HT-29 (cell line): Measurements from ENCODE around the gene CDHR4. TPM values are rescaled to one million over a fixed set of nuclear protein-coding genes. Genes with fewer than 3 reads are reported as not detected.
"Not testable (repeated sequence)": the region's sequence is repeated elsewhere in the genome, so short reads cannot be mapped to it uniquely, and the experiment has no call there.

Experiments used
- DNase-seq: peaks from one replicate; pipeline ENCODE4 v3.0.0-alpha.2; 2015; ENCODE audit warnings: low spot score
- total RNA-seq: library from RNA; depleted of rRNA; stranded (reverse); fragments of >200 nt; shearing (Covaris generic); gene quantifications from 2 replicates; pipeline ENCODE4 v1.2.3, GENCODE V29; 2014

CDHR4 gene
- total RNA-seq, 1 experiment from 2014 or later = 0.15 TPM

- DNase-seq = not testable (repeated sequence)
These were observed 18.7 kb downstream of the CDHR4 start for GRCh38 chr3:49780975-49781365.

DNA sequence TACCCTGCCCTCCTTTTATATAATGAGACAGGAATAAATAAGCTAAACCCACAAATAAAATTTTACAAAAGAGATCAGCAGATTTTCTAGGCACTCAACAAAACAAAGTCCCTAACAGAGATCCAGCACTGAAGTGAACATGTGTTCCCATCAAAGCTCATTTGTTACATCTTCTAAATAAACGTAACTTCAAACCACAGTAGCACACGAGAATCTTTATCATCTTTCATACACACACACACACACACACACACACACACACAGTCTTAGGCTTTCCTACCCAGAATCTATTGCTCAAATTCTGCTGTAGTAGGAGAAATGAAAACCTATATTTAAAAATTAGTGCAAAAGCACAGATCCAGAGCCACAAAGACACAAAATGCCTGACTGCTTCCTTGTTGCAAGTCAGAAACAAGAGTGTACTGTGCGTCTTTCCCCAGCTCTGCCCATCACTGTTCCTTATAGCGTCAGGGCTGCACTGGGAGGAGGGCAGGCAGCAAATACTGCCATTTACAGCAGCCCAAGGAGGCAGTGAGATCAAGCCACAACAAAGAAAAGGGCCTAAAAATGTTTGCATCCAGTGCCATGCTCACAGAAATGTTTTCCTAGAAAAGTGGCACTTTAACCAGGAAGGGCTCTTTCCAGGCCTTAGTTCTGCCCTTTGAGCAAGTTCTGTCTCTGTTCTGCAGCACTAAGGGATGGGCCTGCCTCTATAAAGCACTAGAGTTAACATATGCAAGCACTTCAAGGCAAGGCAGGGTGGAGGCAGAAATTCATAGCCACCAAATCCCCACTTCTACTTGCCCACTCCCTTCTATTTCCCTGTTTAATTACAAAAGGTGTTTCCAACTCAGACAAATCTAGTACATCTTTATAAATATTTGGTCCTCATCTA lies 19.3 kb downstream of the CDHR4 start:
- DNase-seq = no peak

- DNase-seq = no peak
These were observed 20.2 kb downstream of the CDHR4 start for GRCh38 chr3:49779358-49780079.

- DNase-seq = not testable (repeated sequence)
These were observed 23.6 kb downstream of the CDHR4 start for GRCh38 chr3:49776101-49776500.

DNA sequence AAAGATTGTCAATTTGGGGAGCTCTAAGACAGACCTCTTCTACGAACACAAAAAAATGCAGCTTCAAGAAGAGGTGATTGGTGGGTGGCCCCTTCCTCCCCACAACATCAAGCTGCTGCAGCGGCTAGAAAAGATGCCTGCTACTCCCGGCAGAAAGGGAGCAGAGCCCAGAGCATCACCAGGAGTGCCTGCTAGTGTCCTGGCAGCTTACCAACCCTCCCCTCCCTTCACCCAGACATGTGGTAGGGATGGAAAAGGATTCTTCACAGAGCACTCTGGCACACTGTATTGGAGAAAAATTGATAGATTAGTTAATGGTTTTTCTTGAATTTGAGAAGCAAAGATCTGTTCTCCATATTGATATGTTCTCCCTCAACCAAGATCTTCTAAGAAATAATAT lies 24.1 kb downstream of the CDHR4 start:
- DNase-seq = no peak

DNA sequence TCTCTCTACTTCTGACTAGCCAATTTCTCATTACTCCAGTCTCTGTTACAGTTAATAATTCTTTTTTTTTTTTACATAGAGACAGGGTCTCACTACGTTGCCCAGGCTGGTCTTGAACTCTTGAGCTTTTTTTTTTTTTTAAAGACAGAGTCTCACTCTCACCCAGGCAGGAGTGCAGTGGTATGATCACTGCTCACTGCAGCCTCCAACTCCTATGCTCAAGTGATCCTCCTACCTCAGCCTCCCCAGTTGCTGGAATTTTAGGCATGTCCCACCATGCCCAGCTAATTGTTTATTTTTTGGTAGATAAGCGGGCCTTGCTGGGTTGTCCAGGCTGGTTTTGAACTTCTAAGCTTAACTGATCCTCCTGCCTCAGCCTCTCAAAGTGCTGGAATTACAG lies 27.0 kb downstream of the CDHR4 start:
- DNase-seq = no peak

DNA sequence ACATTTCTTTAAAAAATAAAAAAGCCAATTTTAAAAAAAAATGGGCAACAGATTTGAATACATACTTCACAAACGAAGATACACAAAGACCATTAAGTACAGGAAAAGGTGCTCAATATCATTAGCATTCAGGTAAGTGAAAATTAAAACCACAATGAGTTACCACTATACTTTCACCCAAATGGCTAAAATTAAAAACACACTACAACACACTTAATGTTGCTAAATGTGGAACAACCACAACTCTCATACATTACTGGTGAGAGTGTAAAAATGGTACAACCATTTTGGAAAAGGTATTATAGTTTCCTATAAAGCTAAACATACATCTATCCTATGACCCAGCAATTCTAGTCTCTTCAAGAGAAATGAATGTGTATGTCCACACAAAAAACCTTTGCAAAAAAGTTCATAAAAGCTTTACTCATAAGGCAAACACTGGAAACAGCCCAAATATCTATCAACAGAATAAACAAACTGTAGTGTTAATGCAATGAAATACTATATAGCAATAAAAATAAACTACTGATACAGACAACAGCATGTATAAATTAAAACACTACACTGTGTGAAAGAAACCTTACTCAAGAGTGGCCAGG lies 28.2 kb downstream of the CDHR4 start:
- no peak for DNase-seq

DNA sequence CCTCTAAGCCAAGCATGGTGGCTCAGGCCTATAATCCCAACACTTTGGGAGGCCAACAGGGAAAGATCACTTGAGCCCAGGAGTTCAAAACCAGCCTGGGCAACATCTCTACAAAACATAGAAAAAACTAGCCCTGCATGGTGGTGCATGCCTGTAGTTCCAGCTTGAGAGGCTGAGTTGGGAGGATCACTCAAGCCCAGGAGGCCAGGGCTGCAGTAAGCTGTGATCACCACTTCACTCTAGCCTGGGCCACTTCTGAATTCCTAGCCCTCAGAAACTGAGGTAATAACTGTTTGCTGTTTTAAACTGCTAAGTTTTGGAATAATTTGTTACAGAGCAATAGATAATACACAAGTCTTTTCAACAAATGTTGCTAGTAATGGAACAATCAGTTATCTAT lies 29.7 kb downstream of the CDHR4 start:
- no peak for DNase-seq

DNA sequence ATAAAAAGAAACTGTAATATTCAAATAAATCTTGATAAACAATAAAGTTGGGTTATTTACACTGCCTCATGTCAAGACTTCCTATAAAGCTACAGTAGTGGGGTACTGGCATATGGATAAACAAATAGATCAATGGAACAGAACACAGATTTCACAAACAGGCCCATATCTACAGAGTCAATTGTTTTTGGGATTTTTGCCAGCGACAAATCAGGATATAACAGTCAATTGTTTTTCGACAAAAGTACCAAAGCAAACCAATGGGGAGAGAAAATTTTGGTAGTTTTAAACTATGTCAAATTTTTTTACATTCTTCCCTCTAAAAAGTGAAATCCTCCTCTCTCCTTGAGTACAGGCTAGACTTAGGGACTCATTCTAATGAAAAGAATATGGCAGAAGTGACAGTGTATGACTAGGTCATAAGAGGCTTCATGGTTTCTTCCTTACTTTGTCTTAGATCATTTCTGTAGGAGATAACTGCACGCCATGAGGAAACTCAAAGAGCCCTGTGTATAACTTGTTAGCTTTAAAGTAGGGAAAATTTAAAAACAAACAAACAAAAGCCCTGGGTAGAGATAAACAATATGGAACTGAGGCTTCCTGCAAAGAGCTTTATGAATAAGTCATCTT lies 30.3 kb downstream of the CDHR4 start:
- DNase-seq = no peak

DNA sequence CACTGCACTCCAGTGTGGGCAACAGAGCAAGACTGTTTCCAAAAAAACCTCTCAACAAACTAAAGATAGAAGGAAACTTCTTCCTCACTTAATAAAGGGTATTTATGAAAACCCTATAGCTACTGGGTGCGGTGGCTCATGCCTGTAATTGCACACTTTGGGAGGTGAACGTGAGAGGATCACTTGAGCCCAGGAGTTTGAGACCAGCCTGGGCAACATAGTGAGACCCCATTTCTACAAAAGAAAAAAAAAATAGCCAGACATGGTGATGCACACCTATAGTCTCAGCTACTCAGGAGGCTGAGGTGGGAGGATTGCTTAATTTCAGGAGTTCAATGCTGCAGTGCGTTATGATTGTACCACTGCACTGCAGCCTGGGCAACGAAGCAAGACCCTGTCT lies 35.7 kb downstream of the CDHR4 start:
- no peak for DNase-seq

DNA sequence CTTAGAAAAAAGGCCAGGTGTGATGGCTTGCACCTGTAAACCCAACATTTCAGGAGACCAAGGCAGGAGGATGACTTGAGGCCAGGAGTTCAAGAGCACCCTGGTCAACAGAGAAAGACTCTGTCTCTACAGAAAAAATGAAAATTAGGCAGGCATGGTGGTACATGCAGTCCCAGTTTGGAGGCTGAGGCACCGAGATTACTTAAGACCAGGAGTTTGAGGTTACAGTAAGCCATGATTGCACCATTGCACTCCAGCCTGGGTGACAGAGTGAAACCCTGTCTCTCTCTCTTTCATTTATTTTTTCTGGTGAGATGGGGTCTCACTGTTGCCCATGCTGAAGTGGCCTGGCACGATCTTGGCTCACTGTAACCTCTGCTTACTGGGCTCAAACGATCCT lies 38.0 kb downstream of the CDHR4 start:
- no peak for DNase-seq

DNA sequence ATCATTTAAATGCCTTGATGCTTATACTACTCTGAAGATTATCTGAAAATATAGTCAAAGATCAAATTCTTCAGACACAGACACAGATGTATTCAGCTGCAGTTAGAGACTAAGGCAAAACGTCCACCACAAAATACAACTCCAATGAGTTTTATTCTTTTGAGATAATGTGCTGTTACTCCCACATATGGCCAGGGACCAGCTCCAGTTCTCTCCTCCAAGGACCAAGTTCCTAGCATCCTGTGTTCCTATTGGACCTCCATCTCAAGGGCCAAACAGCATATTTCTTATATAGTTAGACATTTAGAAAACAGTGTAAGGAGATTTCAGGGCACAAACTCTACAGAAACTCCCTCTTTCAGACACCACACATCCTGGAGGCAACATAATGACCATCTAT lies 40.4 kb downstream of the CDHR4 start:
- no peak for DNase-seq

DNA sequence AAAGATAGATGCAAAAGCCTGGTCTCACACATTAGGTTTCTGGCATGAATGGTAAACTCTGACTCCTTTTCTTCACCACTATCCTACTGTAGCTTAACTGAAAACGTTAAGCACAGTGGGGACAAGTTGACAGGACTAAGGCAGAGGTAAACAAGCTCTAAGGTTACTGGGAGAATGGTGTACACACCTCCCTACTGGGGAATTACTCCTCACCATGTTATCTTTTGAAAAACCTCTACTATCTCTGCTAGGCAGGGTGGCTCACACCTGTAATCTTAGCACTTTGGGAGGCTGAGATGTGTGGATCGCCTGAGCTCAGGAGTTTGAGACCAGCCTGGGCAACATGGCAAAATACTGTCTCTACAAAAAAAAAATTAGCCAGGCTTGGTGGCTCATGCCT lies 42.5 kb downstream of the CDHR4 start:
- no peak for DNase-seq

GRCh38 chr3:49756036-49756435 lies 43.6 kb downstream of the CDHR4 start:
- no peak for DNase-seq

DNA sequence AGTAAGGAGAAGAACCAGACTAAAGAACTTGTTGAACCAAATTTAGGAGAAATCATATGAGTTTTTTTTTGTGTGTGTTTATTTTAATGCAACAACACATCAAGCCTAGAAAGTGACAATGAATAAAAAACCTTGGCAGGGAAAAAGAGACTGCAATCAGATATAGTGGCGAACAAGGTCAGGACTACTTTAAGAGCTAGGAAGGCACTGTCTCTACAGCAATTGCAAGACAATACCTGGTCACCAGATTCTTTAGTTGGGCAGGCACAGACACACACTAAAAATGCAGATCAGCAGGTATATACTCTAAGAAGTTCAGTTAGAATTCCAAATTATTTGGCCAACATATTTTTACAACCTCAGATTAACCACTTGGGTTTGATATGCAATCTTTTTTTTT lies 45.1 kb downstream of the CDHR4 start:
- no peak for DNase-seq

- DNase-seq = no peak
These were observed 48.2 kb downstream of the CDHR4 start for GRCh38 chr3:49751501-49751900.

DNA sequence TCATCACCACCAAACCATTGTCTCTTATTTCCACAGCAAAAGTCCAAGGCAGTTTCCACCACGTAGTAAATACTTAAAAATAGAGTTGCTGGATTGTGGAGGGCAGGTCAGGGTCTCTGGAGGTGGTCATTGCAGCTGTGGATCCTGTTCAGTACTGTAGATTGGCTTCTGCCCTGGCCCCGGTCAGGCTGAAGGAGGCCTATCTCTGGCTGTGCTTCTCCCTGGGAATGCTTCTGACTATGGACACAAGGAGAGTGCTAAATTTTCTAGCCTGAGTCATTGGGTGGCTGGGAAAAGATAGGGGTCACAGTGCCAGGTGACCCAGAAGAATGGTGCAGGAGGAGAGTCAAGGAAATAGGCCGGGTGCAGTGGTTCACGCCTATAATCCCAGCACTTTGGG lies 49.6 kb downstream of the CDHR4 start:
- no peak for DNase-seq

DNA sequence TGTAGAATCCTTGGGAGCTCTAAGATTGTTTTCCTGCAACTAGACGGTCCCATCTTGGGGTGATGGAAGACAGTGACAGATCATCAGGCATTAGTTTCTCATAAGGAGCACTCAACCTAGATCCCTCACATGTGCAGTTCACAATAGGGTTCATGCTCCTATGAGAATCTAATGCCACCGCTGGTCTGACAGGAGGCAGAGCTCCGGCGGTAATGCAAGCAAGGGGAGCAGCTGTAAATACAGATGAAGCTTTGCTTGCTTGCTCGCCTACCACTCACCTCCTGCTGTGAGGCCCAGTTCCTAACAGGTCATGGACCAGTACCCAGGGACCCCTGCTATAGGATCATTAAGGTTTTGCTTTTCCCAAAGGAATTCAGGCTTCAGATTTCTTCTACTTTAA lies 50.8 kb downstream of the CDHR4 start:
- DNase-seq = not testable (repeated sequence)

- no peak for DNase-seq
These were observed 51.7 kb downstream of the CDHR4 start for GRCh38 chr3:49747792-49748480.

GRCh38 chr3:49745986-49746385 lies 53.7 kb downstream of the CDHR4 start:
- DNase-seq = no peak
